ENCODE results near the gene ALDH1L1. TPM values are rescaled to one million over a fixed set of nuclear protein-coding genes. Genes with fewer than 3 reads are reported as not detected.

The ALDH1L1 gene
- total RNA-seq, 1 donor from 2014 or later, result 0.06 TPM

DNA sequence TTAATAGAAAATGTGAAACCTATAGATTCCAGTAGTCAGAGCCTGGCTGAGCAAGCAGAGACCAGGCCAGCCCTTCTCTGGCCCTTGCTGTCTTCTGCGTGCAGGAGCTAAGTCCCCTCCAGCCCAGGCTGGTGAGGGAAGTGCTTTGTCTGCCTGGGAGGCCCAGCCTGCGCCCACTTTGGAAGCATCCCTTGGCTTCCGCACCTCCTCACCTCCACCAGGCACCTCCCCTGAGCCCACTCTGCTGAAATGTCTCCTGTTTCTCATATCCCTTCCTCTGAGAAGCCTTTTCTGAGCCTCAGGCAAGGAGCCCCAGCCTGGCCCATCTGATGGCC is 45.3 kb downstream of the ALDH1L1 start:
- TF ChIP-seq, protein P1, sequence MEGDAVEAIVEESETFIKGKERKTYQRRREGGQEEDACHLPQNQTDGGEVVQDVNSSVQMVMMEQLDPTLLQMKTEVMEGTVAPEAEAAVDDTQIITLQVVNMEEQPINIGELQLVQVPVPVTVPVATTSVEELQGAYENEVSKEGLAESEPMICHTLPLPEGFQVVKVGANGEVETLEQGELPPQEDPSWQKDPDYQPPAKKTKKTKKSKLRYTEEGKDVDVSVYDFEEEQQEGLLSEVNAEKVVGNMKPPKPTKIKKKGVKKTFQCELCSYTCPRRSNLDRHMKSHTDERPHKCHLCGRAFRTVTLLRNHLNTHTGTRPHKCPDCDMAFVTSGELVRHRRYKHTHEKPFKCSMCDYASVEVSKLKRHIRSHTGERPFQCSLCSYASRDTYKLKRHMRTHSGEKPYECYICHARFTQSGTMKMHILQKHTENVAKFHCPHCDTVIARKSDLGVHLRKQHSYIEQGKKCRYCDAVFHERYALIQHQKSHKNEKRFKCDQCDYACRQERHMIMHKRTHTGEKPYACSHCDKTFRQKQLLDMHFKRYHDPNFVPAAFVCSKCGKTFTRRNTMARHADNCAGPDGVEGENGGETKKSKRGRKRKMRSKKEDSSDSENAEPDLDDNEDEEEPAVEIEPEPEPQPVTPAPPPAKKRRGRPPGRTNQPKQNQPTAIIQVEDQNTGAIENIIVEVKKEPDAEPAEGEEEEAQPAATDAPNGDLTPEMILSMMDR (conservative IDR thresholded peaks at IDR 0.05; ENCODE audit: low read depth, low read length), result no peak
- DNase-seq (ENCODE audit: low read depth), result no peak
- no peak overlapping the region for H3K4me3 ChIP-seq (ENCODE audit: low read depth, low read length)

GRCh38 chr3:126134219-126134975 is 46.0 kb downstream of the ALDH1L1 start:
- TF ChIP-seq, protein P1 (conservative IDR thresholded peaks at IDR 0.05; ENCODE audit: low read depth, low read length), result peak; percentile 76
- DNase-seq (ENCODE audit: low read depth), result no peak
- H3K4me3 ChIP-seq (ENCODE audit: low read depth, low read length), result no peak overlapping the region

DNA sequence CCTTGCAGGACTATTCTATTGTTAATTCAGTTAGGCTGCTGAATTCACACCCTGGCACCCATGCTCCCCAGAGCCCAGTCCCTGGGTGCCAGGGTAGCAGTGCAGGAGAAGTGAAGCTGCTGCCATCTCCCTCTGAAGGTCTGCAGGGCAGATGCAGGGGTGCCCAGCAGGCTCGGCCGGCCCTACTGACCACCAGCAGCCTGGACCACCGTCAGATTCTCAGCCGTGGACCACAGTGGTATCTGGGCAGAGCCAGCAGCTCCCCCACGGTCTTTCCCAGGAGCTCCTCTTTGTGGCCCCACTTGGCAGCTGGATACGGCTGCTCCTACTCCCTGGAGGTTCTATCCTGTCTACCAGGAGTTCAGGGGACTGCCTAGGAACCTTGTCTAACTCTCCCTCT is 46.8 kb downstream of the ALDH1L1 start:
- H3K4me3 ChIP-seq (ENCODE audit: low read depth, low read length), result no peak overlapping the region
- TF ChIP-seq, protein P1 (conservative IDR thresholded peaks at IDR 0.05; ENCODE audit: low read depth, low read length), result no peak
- no peak for DNase-seq (ENCODE audit: low read depth)

DNA sequence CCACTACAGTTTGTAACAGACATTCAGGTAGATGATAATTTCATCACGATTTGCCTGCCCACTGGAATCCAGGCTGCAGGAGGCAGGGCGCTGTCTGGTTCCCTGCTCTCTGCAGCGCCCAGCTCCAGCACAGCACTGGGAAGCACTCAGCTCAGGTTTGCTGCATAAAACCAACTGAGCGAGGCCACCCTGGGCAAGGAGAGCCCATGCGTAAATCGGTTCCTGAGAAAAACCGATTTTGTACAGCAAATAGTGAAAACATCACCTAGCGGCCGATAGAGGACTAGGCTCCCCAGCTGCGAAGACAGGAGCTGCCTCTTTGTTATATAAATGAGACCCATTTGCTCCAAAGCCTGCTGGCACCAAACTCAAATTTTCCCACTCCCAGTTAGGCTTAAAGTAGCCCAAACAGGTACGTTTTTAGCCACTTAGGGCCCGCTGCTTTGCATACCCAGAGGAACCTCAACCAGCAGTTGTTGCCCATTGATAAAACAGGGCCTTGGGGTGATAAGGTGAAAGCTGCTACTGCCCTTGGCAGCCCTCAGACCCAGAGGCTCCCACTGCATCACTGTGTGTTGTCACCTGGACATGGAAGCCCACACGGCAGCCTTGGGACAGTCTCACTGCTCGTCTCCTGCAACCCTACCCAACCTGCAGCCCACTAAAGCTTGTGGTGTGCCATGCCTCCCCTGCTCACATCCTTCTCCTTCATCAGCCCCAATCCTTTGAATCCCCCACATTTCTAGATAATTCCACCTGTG is 47.5 kb downstream of the ALDH1L1 start:
- H3K4me3 ChIP-seq (ENCODE audit: low read depth, low read length), result no peak overlapping the region
- DNase-seq (ENCODE audit: low read depth), result no peak
- TF ChIP-seq, protein P1 (conservative IDR thresholded peaks at IDR 0.05; ENCODE audit: low read depth, low read length), result no peak

GRCh38 chr3:126131881-126132750 is 48.3 kb downstream of the ALDH1L1 start:
- no peak overlapping the region for H3K4me3 ChIP-seq (ENCODE audit: low read depth, low read length)
- TF ChIP-seq, protein P1 (conservative IDR thresholded peaks at IDR 0.05; ENCODE audit: low read depth, low read length), result no peak
- no peak for DNase-seq (ENCODE audit: low read depth)

GRCh38 chr3:126130981-126131745 is 49.2 kb downstream of the ALDH1L1 start:
- DNase-seq (ENCODE audit: low read depth), result no peak
- TF ChIP-seq, protein P1 (conservative IDR thresholded peaks at IDR 0.05; ENCODE audit: low read depth, low read length), result no peak
- no peak overlapping the region for H3K4me3 ChIP-seq (ENCODE audit: low read depth, low read length)
